ENCODE data around the gene OSBPL3.
"Not testable (repeated sequence)": the region's sequence is repeated elsewhere in the genome, so short reads cannot be mapped to it uniquely, and the experiment has no call there.

The OSBPL3 gene

DNA sequence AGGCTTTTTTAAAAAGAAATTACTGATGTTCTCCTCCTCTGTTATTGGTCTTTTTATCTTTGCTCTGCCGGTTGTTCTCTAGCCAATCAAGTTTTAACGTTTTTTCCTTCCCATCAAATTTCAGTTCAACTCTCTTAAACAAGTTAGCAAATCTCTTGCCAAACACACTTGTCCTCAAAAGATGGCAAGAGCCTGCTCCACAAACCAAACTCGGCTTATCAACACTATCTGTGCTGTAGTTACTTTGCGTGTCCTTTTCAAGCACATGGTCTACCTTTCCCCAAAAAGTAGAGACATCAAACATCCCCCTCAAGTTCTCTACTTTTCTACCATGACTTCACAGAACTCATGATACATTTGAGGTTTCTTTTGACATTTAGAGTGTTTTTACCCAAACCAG, 71.3 kb downstream of the OSBPL3 start:
- TF ChIP-seq, protein P1, sequence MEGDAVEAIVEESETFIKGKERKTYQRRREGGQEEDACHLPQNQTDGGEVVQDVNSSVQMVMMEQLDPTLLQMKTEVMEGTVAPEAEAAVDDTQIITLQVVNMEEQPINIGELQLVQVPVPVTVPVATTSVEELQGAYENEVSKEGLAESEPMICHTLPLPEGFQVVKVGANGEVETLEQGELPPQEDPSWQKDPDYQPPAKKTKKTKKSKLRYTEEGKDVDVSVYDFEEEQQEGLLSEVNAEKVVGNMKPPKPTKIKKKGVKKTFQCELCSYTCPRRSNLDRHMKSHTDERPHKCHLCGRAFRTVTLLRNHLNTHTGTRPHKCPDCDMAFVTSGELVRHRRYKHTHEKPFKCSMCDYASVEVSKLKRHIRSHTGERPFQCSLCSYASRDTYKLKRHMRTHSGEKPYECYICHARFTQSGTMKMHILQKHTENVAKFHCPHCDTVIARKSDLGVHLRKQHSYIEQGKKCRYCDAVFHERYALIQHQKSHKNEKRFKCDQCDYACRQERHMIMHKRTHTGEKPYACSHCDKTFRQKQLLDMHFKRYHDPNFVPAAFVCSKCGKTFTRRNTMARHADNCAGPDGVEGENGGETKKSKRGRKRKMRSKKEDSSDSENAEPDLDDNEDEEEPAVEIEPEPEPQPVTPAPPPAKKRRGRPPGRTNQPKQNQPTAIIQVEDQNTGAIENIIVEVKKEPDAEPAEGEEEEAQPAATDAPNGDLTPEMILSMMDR (IDR thresholded peaks at IDR 0.05; ENCODE audit: low read depth, low read length, missing control alignments) = no peak
- H3K27ac ChIP-seq = no peak overlapping the region
- H3K36me3 ChIP-seq (replicated peaks) = no peaks in the 10 kb centered on the region
- in situ Hi-C loops (cut with HindIII; ENCODE audit: low pct_ligation_motif_present, low sequenced_read_pairs) = no loop called here
- no peaks in the 10 kb centered on the region for H3K27me3 ChIP-seq (replicated peaks)
- H3K4me3 ChIP-seq (ENCODE audit: low read depth, low read length) = no peak overlapping the region
- no peak for DNase-seq

DNA sequence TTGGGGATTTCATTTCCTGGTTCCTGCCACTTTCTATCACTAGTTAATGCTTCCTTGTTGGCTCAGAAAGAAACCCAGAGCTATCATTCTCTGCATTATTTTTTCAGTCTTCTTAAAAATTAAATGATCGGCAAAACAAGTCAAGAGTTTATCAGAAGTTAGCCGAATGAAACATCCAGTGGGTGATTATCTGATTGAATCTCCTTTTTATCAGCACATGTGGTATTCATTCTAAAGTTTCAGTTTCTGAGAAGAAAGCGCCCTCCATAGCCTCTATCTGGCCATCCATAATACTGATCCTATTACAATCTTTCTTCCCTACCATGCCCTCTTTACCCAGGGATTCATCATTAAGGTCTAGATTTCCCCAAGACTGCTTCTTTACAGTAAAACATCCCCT, 71.8 kb downstream of the OSBPL3 start:
- in situ Hi-C loops (cut with HindIII; ENCODE audit: low pct_ligation_motif_present, low sequenced_read_pairs) = no loop called here
- Histone ChIP-seq H3K4me3 (ENCODE audit: low read depth, low read length) (no peak overlapping the region), H3K36me3 (replicated peaks) (no peaks in the 10 kb centered on the region), H3K27me3 (replicated peaks) (no peaks in the 10 kb centered on the region), H3K27ac (peak overlapping the region; percentile 9)
- TF ChIP-seq, protein P1 (IDR thresholded peaks at IDR 0.05; ENCODE audit: low read depth, low read length, missing control alignments) = no peak
- no peak for DNase-seq

DNA sequence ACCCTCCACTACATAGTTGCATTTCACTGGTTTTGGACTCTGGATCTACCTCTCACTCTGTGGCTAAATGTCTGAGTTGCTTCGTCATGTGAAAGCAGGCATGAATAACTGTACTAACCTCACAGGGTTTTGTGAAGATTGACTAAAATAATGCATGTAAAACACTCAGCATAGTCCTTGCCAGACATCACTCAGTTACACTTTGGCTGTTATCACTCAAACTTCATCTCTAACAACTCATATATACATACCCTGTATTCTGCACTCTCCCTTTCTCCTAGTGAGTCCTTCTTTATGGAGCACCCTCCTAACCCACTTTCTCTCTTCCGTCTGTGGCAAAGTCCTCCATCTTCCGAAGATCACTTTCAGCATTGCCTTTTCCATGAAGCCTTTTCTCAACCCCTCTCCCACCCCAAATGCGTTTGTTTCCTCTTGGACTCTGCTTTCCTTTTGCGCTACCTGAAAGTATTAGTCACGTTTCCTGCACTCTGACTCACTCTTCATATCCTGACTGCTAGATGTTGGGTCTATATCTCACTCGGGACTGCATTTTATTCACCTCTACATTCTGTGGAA, 72.6 kb downstream of the OSBPL3 start:
- Histone ChIP-seq H3K4me3 (ENCODE audit: low read depth, low read length) (no peak overlapping the region), H3K27me3 (replicated peaks) (no peaks in the 10 kb centered on the region), H3K27ac (peak overlapping the region; percentile 8), H3K36me3 (replicated peaks) (no peaks in the 10 kb centered on the region)
- in situ Hi-C loops (cut with HindIII; ENCODE audit: low pct_ligation_motif_present, low sequenced_read_pairs) = no loop called here
- TF ChIP-seq, protein P1 (IDR thresholded peaks at IDR 0.05; ENCODE audit: low read depth, low read length, missing control alignments) = no peak
- DNase-seq = peak; percentile 61

DNA sequence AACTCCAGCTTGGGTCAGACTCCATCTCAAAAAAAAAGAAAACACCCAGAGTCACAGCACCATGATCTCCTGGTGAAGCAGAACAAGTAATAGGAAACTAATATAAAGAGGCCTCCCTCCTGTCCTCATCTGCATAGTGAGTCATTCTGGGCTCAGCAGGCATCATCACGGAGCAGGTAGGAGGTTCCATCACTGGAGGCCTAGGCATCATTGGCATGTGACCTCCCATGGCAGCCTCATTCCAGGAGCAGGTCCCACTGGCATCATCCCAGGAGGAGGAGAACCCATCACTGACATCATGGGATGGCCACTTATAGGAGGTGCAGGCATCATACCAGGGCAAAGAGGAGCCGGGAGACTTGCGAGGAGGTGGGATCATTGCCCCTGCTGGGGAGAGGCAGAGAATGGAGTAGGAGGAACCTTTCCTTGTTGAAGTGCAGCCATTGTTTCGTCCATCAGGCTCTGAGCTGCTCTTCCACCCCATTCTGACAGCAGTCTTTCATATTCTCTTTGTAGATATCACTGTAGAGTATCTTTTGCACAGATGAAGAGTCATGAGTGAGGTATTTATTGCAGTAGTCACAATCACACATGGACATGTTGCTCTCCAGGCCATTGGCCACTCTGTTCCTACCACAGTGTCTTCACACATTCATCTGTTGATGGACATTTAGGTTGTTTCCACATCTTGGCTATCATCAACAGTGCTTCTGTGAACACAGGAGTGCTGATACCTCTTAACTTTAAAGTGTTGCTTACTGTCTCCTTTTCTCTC, 73.8 kb downstream of the OSBPL3 start:
- Histone ChIP-seq H3K27ac (no peak overlapping the region), H3K27me3 (replicated peaks) (no peaks in the 10 kb centered on the region), H3K4me3 (ENCODE audit: low read depth, low read length) (no peak overlapping the region), H3K36me3 (replicated peaks) (no peaks in the 10 kb centered on the region)
- in situ Hi-C loops (cut with HindIII; ENCODE audit: low pct_ligation_motif_present, low sequenced_read_pairs) = no loop called here
- DNase-seq = no peak
- TF ChIP-seq, protein P1 (IDR thresholded peaks at IDR 0.05; ENCODE audit: low read depth, low read length, missing control alignments) = no peak

GRCh38 chr7:24903992-24904391, 76.0 kb downstream of the OSBPL3 start:
- H3K27ac ChIP-seq; DNase-seq; H3K27me3 ChIP-seq (replicated peaks); in situ Hi-C loops (cut with HindIII; ENCODE audit: low pct_ligation_motif_present, low sequenced_read_pairs); H3K4me3 ChIP-seq (ENCODE audit: low read depth, low read length); H3K36me3 ChIP-seq (replicated peaks): not testable (repeated sequence)

GRCh38 chr7:24903559-24903958, 76.4 kb downstream of the OSBPL3 start:
- H3K27me3 ChIP-seq (replicated peaks) = no peaks in the 10 kb centered on the region
- H3K27ac ChIP-seq = no peak overlapping the region
- H3K4me3 ChIP-seq (ENCODE audit: low read depth, low read length) = no peak overlapping the region
- in situ Hi-C loops (cut with HindIII; ENCODE audit: low pct_ligation_motif_present, low sequenced_read_pairs) = no loop called here
- no peak for DNase-seq
- no peaks in the 10 kb centered on the region for H3K36me3 ChIP-seq (replicated peaks)
- TF ChIP-seq, protein P1 (IDR thresholded peaks at IDR 0.05; ENCODE audit: low read depth, low read length, missing control alignments) = no peak

Data from brain microvascular endothelial cell (primary cell).